Nephron (organoid): Measurements from ENCODE around the gene ZFP1.

Source experiments
- H3K27ac Mint-ChIP-seq, 3 experiments: 2 replicates each; pipeline ENCODE4 v1.8.0; 2020; ENCODE audit warnings: mixed read lengths in 3 of 3, mild to moderate bottlenecking in 2 of 3, moderate library complexity in 1 of 3
- H3K27me3 Mint-ChIP-seq: 2 replicates; pipeline ENCODE4 v1.8.0; 2021; ENCODE audit warnings: low read depth, mild to moderate bottlenecking, moderate library complexity, mixed read lengths
- H3K36me3 Mint-ChIP-seq: 2 replicates; pipeline ENCODE4 v1.8.0; 2020; ENCODE audit warnings: low read depth, mixed read lengths
- H3K4me1 Mint-ChIP-seq: 2 replicates; pipeline ENCODE4 v1.8.0; 2020; ENCODE audit warnings: mixed read lengths
- H3K4me3 Mint-ChIP-seq, 3 experiments: 2 replicates each; pipeline ENCODE4 v1.8.0; 2020; ENCODE audit warnings: mild to moderate bottlenecking in 3 of 3, mixed read lengths in 3 of 3, moderate library complexity in 2 of 3
- H3K9me3 Mint-ChIP-seq: 2 replicates; pipeline ENCODE4 v1.8.0; 2020; ENCODE audit warnings: mixed read lengths
- TF ChIP-seq, protein P1 (sequence below), 3 experiments: fragments of 200-600 bp; sonication (generic); IDR thresholded peaks; one replicate each; pipeline ENCODE4 v1.5.0; 2021; ENCODE audit warnings: antibody characterized with exemption in 3 of 3; ENCODE audit not compliant: unreplicated experiment in 3 of 3

ZFP1 gene

GRCh38 chr16:75107505-75107904 is 40.8 kb upstream of the ZFP1 start:
- TF ChIP-seq, protein P1, sequence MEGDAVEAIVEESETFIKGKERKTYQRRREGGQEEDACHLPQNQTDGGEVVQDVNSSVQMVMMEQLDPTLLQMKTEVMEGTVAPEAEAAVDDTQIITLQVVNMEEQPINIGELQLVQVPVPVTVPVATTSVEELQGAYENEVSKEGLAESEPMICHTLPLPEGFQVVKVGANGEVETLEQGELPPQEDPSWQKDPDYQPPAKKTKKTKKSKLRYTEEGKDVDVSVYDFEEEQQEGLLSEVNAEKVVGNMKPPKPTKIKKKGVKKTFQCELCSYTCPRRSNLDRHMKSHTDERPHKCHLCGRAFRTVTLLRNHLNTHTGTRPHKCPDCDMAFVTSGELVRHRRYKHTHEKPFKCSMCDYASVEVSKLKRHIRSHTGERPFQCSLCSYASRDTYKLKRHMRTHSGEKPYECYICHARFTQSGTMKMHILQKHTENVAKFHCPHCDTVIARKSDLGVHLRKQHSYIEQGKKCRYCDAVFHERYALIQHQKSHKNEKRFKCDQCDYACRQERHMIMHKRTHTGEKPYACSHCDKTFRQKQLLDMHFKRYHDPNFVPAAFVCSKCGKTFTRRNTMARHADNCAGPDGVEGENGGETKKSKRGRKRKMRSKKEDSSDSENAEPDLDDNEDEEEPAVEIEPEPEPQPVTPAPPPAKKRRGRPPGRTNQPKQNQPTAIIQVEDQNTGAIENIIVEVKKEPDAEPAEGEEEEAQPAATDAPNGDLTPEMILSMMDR (IDR thresholded peaks at IDR 0.05; ENCODE audit: unreplicated experiment in 3 of 3) = no peak
- no peaks in the 10 kb centered on the region for H3K9me3 Mint-ChIP-seq
- H3K4me3 Mint-ChIP-seq = no peak overlapping the region
- H3K36me3 Mint-ChIP-seq = peaks cover 30% of the 10 kb centered on the region
- no peaks in the 10 kb centered on the region for H3K27me3 Mint-ChIP-seq
- H3K4me1 Mint-ChIP-seq = peaks cover 56% of the 10 kb centered on the region
- H3K27ac Mint-ChIP-seq = no peak overlapping the region

- TF ChIP-seq, protein P1 (IDR thresholded peaks at IDR 0.05; ENCODE audit: unreplicated experiment in 3 of 3) = no peak
- Mint-ChIP-seq H3K36me3 (peaks cover 21% of the 10 kb centered on the region), H3K4me3 (peak overlapping the region in 2 of 3 experiments; percentile 28 to 67), H3K27me3 (no peaks in the 10 kb centered on the region), H3K27ac (peak overlapping the region; percentile 63 to 79 (median 79)), H3K9me3 (no peaks in the 10 kb centered on the region), H3K4me1 (peaks cover 64% of the 10 kb centered on the region)
Observed at GRCh38 chr16:75108792-75109731, 39.3 kb upstream of the ZFP1 start.

DNA sequence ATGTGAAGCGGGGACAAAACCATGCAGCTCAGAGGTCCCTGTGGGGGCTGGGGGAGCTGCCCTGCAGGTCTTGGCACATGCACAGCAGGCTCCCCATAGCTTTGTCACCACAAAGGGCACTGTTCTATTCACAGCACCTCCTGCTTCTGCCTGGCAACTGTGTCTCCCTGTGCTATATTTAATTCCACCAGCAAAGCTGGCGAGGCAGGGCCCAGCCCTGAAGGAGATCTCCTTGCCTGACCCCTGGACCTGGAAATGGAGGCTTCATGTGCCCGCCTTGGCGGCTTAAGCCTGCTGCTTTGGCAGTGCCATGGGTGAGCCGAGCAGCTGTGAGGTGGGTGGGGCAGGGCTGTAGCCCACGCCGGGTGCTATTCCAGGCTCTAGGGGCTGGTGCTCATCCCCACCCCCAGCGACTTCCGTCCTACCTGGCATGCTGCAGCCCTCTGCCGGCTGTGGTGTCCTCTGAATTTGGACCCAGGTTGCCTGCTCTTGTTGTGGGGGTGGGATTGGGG is 38.5 kb upstream of the ZFP1 start:
- H3K36me3 Mint-ChIP-seq = peaks cover 14% of the 10 kb centered on the region
- peaks cover 64% of the 10 kb centered on the region for H3K4me1 Mint-ChIP-seq
- peak overlapping the region; percentile 79 to 88 (median 79) for H3K27ac Mint-ChIP-seq
- no peaks in the 10 kb centered on the region for H3K9me3 Mint-ChIP-seq
- peak overlapping the region in 1 of 3 experiments; percentile 73 for H3K4me3 Mint-ChIP-seq
- no peaks in the 10 kb centered on the region for H3K27me3 Mint-ChIP-seq
- TF ChIP-seq, protein P1 (IDR thresholded peaks at IDR 0.05; ENCODE audit: unreplicated experiment in 3 of 3) = no peak

GRCh38 chr16:75110637-75111513 is 37.4 kb upstream of the ZFP1 start:
- Mint-ChIP-seq H3K27me3 (no peaks in the 10 kb centered on the region), H3K27ac (peak overlapping the region; percentile 75 to 88 (median 79)), H3K9me3 (no peaks in the 10 kb centered on the region), H3K36me3 (peaks cover 9% of the 10 kb centered on the region), H3K4me3 (peak overlapping the region; percentile 60 to 73 (median 64)), H3K4me1 (peaks cover 61% of the 10 kb centered on the region)
- TF ChIP-seq, protein P1 (IDR thresholded peaks at IDR 0.05; ENCODE audit: unreplicated experiment in 3 of 3) = peak; percentile 83 to 88 (median 86)

DNA sequence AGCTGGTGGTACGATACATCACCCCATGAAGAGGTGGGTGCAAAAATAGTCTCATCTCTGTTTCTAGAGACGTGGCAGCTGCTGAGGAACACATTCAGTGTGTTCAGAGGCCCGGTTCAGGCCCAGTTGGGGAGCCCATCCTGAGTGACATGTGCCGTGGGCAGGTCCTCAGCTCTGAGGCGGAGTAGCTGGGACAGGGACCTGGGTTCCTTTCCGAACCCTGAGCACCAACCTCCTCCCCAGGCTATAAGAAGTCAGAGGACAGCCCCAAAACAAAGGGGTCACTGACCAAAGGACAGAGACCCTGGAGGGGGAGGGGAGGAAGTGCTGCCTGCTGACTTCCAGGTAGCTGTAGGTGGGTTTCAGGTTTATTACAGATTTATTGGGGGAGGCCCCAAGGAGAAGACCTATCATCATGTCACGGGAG is 36.8 kb upstream of the ZFP1 start:
- Mint-ChIP-seq H3K36me3 (peaks cover 7% of the 10 kb centered on the region), H3K9me3 (no peaks in the 10 kb centered on the region), H3K27me3 (no peaks in the 10 kb centered on the region), H3K27ac (peak overlapping the region; percentile 75 to 88 (median 79)), H3K4me3 (peak overlapping the region in 1 of 3 experiments; percentile 73), H3K4me1 (peaks cover 58% of the 10 kb centered on the region)
- TF ChIP-seq, protein P1 (IDR thresholded peaks at IDR 0.05; ENCODE audit: unreplicated experiment in 3 of 3) = no peak
